ENCODE measurements around the gene CRYBB2. TPM values are rescaled to one million over a fixed set of nuclear protein-coding genes. Genes with fewer than 3 reads are reported as not detected.

The CRYBB2 gene
- total RNA-seq, 2 donors from 2014 or later = 0.54 TPM; not detected in 1

DNA sequence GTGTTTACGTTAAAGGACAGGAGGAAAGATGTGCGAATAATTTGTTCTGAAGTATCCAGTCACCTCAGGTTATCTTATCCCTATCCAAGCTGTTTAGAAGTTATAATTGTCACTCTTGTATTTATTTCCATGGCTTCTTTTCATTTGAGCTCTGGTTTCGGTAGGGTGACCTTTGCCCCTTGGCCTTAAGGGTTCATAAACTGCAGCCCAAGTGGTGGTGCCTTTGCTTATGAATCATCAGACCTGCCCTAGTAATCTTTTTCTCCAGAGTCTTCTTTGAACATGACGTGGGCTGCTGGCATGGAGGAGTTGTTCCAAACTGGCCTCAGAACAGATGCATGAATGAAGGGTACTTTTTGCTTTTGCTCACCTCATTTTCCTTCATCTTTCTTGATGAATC, 26.3 kb upstream of the CRYBB2 start:
- no peaks in the 10 kb centered on the region for H3K4me1 ChIP-seq (ENCODE audit: control insufficient read depth in 1 of 2, low read depth in 2 of 2)
- DNase-seq (ENCODE audit: low spot score) (no peak), ATAC-seq (ENCODE audit: insufficient number of reproducible peaks, low FRiP score, low read depth) (no peak)
- H3K4me3 ChIP-seq = no peak overlapping the region
- H3K9me3 ChIP-seq = no peaks in the 10 kb centered on the region
- TF ChIP-seq, protein P1, sequence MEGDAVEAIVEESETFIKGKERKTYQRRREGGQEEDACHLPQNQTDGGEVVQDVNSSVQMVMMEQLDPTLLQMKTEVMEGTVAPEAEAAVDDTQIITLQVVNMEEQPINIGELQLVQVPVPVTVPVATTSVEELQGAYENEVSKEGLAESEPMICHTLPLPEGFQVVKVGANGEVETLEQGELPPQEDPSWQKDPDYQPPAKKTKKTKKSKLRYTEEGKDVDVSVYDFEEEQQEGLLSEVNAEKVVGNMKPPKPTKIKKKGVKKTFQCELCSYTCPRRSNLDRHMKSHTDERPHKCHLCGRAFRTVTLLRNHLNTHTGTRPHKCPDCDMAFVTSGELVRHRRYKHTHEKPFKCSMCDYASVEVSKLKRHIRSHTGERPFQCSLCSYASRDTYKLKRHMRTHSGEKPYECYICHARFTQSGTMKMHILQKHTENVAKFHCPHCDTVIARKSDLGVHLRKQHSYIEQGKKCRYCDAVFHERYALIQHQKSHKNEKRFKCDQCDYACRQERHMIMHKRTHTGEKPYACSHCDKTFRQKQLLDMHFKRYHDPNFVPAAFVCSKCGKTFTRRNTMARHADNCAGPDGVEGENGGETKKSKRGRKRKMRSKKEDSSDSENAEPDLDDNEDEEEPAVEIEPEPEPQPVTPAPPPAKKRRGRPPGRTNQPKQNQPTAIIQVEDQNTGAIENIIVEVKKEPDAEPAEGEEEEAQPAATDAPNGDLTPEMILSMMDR (IDR thresholded peaks at IDR 0.05) = no peak
- no peak overlapping the region for H3K27ac ChIP-seq
- peaks cover 42% of the 10 kb centered on the region for H3K36me3 ChIP-seq
- no peaks in the 10 kb centered on the region for H3K27me3 ChIP-seq (replicated peaks; ENCODE audit: insufficient read depth)

DNA sequence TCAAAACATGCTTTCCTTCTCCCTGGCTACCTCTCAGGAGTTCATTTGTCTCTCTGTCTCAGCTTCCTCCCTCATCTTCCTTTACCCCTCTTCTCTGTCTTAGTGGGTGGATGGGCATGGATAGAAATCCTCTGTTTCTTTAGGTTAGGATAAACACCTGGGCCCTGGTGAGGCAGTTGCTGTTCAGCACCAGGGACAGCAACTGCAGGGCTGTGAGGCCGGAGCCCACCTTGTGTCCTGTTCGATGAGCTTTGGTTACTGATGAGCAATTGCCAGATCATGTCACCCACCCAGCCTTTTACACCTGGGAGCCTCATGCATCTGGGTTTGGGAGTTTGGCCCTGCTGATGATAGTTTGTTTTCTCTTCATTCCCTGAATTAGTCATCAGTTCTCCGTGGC, 25.9 kb upstream of the CRYBB2 start:
- Histone ChIP-seq H3K36me3 (peaks cover 42% of the 10 kb centered on the region), H3K9me3 (no peaks in the 10 kb centered on the region), H3K27me3 (replicated peaks; ENCODE audit: insufficient read depth) (no peaks in the 10 kb centered on the region), H3K4me3 (no peak overlapping the region), H3K4me1 (ENCODE audit: control insufficient read depth in 1 of 2, low read depth in 2 of 2) (no peaks in the 10 kb centered on the region), H3K27ac (no peak overlapping the region)
- DNase-seq (ENCODE audit: low spot score) (no peak), ATAC-seq (ENCODE audit: insufficient number of reproducible peaks, low FRiP score, low read depth) (no peak)
- TF ChIP-seq, protein P1 (IDR thresholded peaks at IDR 0.05) = no peak

DNA sequence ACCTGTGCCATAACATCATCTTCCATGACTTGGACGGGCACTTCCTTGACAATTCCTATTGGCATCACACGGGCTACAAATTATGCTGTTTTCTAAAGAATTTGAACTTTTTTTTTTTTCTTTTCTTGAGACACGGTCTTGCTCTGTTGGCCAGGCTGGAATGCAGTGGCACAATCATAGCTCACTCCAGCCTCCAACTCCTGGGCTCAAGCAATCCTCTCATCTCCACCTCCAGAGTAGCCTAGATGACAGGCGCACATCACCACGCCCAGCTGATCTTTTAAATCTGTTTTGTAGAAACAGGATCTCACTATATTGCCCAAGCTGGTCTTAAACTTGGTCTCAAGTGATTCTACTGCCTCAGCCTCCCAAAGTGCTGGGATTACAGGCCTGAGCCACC, 23.1 kb upstream of the CRYBB2 start:
- TF ChIP-seq, protein P1 (IDR thresholded peaks at IDR 0.05) = no peak
- Histone ChIP-seq H3K9me3 (no peaks in the 10 kb centered on the region), H3K4me1 (ENCODE audit: control insufficient read depth in 1 of 2, low read depth in 2 of 2) (no peaks in the 10 kb centered on the region), H3K4me3 (no peak overlapping the region), H3K27me3 (replicated peaks; ENCODE audit: insufficient read depth) (no peaks in the 10 kb centered on the region), H3K27ac (no peak overlapping the region), H3K36me3 (peaks cover 39% of the 10 kb centered on the region)
- ATAC-seq (ENCODE audit: insufficient number of reproducible peaks, low FRiP score, low read depth) (no peak), DNase-seq (ENCODE audit: low spot score) (no peak)

DNA sequence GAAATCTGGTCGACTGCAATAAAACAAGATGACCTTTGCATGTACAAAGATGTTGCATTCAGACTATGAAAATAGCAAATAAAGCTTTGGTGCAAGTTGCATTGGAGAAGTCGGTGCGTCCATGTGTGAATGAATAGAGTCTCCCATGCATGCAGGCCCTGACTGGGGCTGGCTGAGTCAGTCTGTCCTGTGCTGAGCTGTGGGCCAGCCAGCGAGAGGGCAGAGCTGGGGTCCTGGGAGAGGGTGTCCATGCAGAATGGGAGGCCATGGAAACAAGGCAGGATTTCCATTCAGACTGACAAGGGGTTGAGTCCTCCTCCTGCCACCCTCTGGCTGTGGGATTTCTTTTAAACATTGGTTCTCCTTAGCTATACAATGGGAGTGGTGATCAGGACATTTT, 22.1 kb upstream of the CRYBB2 start:
- H3K27me3 ChIP-seq (replicated peaks; ENCODE audit: insufficient read depth) = no peaks in the 10 kb centered on the region
- TF ChIP-seq, protein P1 (IDR thresholded peaks at IDR 0.05) = no peak
- H3K4me1 ChIP-seq (ENCODE audit: control insufficient read depth in 1 of 2, low read depth in 2 of 2) = no peaks in the 10 kb centered on the region
- H3K27ac ChIP-seq = no peak overlapping the region
- ATAC-seq (ENCODE audit: insufficient number of reproducible peaks, low FRiP score, low read depth) (no peak), DNase-seq (ENCODE audit: low spot score) (no peak)
- no peaks in the 10 kb centered on the region for H3K9me3 ChIP-seq
- no peak overlapping the region for H3K4me3 ChIP-seq
- peaks cover 34% of the 10 kb centered on the region for H3K36me3 ChIP-seq

DNA sequence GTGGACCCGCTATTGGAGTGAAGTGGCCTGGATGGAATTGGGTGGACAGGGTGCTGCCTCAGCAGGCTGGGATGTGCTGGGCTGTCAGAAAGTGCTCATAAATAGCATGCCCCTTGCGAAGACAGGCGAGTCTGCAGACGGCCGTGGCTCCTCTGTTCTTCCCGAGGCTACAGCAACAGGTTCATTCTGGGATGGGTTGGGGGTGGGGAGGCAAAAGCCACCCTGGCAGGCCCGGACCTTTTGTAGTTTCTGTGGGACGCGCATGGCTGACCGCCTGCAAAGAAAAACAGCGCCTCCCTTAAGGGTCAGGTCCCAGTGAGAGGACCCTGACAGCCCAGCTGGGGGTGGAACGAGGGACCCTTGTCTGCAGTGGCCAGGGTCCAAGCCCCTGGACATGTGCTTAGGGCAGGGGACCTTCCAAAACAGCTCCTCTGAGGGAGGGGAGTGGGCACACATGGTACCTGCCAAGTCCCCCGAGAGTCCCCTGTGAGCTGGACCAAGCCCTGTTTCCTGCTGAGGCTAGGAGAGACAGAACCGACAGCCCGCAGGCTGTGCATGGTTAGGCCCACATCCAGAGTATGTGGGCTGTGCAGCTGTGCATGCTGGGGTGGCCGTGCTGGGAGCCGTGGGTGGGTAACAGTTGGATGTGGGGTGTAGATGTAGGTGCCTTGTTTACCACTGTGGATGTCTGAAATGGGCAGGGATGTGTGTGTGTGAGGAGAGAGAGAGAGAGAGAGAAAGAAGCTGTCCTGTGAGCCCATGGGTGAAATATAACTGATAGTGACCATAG, 19.5 kb upstream of the CRYBB2 start, which contains the start of gene CRYBB3:
Gene CRYBB3 (plus strand): TSS at position 128 of the 790 bp plus-strand sequence. CDS start 1,539 bp downstream, outside the sequence.
- no peak within 1 kb of the TSS for H3K27ac ChIP-seq
- DNase-seq (ENCODE audit: low spot score) (no peak), ATAC-seq (ENCODE audit: insufficient number of reproducible peaks, low FRiP score, low read depth) (no peak)
- H3K4me1 ChIP-seq (ENCODE audit: control insufficient read depth in 1 of 2, low read depth in 2 of 2) = no peaks in the 10 kb centered on the region
- no peaks in the 10 kb centered on the region for H3K27me3 ChIP-seq (replicated peaks; ENCODE audit: insufficient read depth)
- H3K9me3 ChIP-seq = no peaks in the 10 kb centered on the region
- TF ChIP-seq, protein P1 (IDR thresholded peaks at IDR 0.05) = no peak
- H3K36me3 ChIP-seq = peaks cover 14% of the 10 kb centered on the region
- no peak within 1 kb of the TSS for H3K4me3 ChIP-seq
